Natural killer cell (primary cell): ENCODE data around the gene KRTAP5-6. TPM values are rescaled to one million over a fixed set of nuclear protein-coding genes. Genes with fewer than 3 reads are reported as not detected.
"Not testable (repeated sequence)": the region's sequence is repeated elsewhere in the genome, so short reads cannot be mapped to it uniquely, and the experiment has no call there.

ENCODE experiments used
- ATAC-seq, 3 donors: fragments of 150-1000 bp in 2 of 3; fragments of 200-7000 bp in 1 of 3; cut with Tn5 transposase; 1 replicate in 1 of 3; 2 replicates in 2 of 3; pipeline ENCODE4 v1.10.0; 2021; ENCODE audit warnings: mild to moderate bottlenecking in 2 of 3, moderate library complexity in 2 of 3
- DNase-seq, 2 donors: peaks; one replicate each; pipeline versions ENCODE4 v3.0.0 to v3.0.0-alpha.2; 2013 to 2021; ENCODE audit warnings: mixed read lengths in 1 of 2
- H3K27ac ChIP-seq: one replicate; pipeline ENCODE4 v1.5.1; 2013; ENCODE audit warnings: mild to moderate bottlenecking, low read length
- H3K27me3 ChIP-seq: one replicate; pipeline ENCODE4 v1.6.1; 2013; ENCODE audit warnings: low read length; ENCODE audit not compliant: control insufficient read depth, insufficient read depth
- H3K36me3 ChIP-seq: one replicate; pipeline ENCODE4 v1.6.1; 2013; ENCODE audit warnings: low read length; ENCODE audit not compliant: control insufficient read depth, insufficient read depth
- H3K4me1 ChIP-seq: one replicate; pipeline ENCODE4 v1.6.1; 2013; ENCODE audit warnings: low read length; ENCODE audit not compliant: control insufficient read depth, insufficient read depth
- H3K4me3 ChIP-seq: one replicate; pipeline ENCODE4 v1.5.1; 2013; ENCODE audit warnings: low read length
- H3K9me3 ChIP-seq: one replicate; pipeline ENCODE4 v1.6.1; 2013; ENCODE audit warnings: low read length; ENCODE audit not compliant: control insufficient read depth, insufficient read depth
- H3K27ac Mint-ChIP-seq, 2 donors: one replicate each; pipeline ENCODE4 v1.8.0; 2022; ENCODE audit warnings: mild to moderate bottlenecking in 2 of 2, mixed read lengths in 2 of 2, moderate library complexity in 1 of 2
- H3K27me3 Mint-ChIP-seq, 2 donors: one replicate each; pipeline ENCODE4 v1.8.0; 2022; ENCODE audit warnings: low read depth in 2 of 2, mixed read lengths in 2 of 2
- H3K36me3 Mint-ChIP-seq: one replicate; pipeline ENCODE4 v1.8.0; 2022; ENCODE audit warnings: mixed read lengths
- H3K4me1 Mint-ChIP-seq, 2 donors: one replicate each; pipeline ENCODE4 v1.8.0; 2022; ENCODE audit warnings: mixed read lengths in 2 of 2
- H3K4me3 Mint-ChIP-seq: one replicate; pipeline ENCODE4 v1.8.0; 2022; ENCODE audit warnings: mild to moderate bottlenecking, moderate library complexity, mixed read lengths
- H3K9me3 Mint-ChIP-seq, 2 donors: one replicate each; pipeline ENCODE4 v1.8.0; 2022; ENCODE audit warnings: mixed read lengths in 2 of 2
- CTCF ChIP-seq: fragments of 200-600 bp; IDR thresholded peaks from one replicate; pipeline ENCODE4 v1.8.0; 2022; ENCODE audit warnings: antibody characterized with exemption
- WGBS: methylation state at CpG from one replicate; pipeline ENCODE4 v1.1.7; 2013; ENCODE audit warnings: missing lambda C conversion rate; ENCODE audit not compliant: insufficient coverage; 5-methylcytosine and 5-hydroxymethylcytosine counted together
- intact Hi-C: fragments of 100-400 bp; cut with micrococcal nuclease; formaldehyde crosslinking; loops from one replicate; pipeline ENCODE4 v1.14.2; 2022
- total RNA-seq, 4 donors: library from RNA; stranded (reverse); fragments of 120-200 nt in 1 of 4; gene quantifications; one replicate each; pipeline versions ENCODE4 v1.2.3 to v1.2.4, GENCODE V29; 2013 to 2022

Gene KRTAP5-6
- total RNA-seq, 3 donors from 2014 or later (not counting 1 experiment from before 2014, with no cell fraction given) = not detected

- Mint-ChIP-seq H3K27ac (no peak overlapping the region), H3K9me3 (no peaks in the 10 kb centered on the region), H3K36me3 (no peaks in the 10 kb centered on the region), H3K4me1 (no peaks in the 10 kb centered on the region), H3K4me3 (no peak overlapping the region), H3K27me3 (peaks cover 31 to 45% of the 10 kb centered on the region in 2 donors)
- no peak for DNase-seq
- no peaks in the 10 kb centered on the region for H3K36me3 ChIP-seq
- no peaks in the 10 kb centered on the region for H3K9me3 ChIP-seq
- H3K27ac ChIP-seq = no peak overlapping the region
- TF ChIP-seq CTCF = no peak
- WGBS = 73% methylated on average over 10 of the region's 10 CpGs
- H3K4me1 ChIP-seq = no peaks in the 10 kb centered on the region
- H3K4me3 ChIP-seq = no peak overlapping the region
- ATAC-seq = no peak
- peaks cover 5% of the 10 kb centered on the region for H3K27me3 ChIP-seq
- intact Hi-C loops = no loop called here
Observed at GRCh38 chr11:1679881-1680280, 17.1 kb upstream of the KRTAP5-6 start.

DNA sequence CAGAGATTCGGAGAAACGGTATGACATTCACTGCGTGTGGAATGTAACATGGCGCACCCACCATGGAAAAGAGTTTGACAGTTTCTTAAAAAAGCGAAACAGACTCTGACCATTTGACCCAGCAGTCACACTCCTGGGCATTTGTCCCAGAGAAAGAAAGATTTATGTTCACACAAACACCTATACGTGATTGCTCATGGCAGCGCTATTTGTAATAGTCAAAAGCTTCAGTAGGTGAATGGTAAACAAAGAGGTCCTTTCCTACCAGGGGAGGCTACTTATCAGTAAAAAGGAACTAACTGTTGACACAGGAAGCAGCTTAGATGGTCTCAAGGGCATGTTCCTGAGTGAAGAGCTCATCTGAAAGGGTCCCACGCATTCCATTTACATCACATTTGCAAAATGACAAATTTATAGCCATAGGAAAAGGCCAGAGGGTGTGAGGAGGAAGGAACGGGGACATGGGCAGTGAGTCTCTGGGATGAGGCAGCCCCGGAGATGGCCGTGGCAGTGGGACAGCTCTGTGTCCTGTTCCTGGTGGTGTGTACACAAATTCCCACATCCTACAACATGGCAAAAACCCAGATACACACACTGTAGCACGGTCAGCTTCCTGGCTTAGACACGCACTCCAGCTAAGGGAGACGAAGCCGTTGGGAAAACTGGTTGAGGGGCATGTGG lies 14.6 kb upstream of the KRTAP5-6 start:
- no peak for ATAC-seq
- H3K4me1 Mint-ChIP-seq = no peaks in the 10 kb centered on the region
- WGBS = 63% methylated on average over 14 of the region's 15 CpGs

GRCh38 chr11:1683216-1683615 lies 13.8 kb upstream of the KRTAP5-6 start:
- 88% methylated on average over 17 of the region's 19 CpGs for WGBS
- H3K9me3 Mint-ChIP-seq, H3K27ac Mint-ChIP-seq, H3K36me3 ChIP-seq, intact Hi-C loops, H3K27ac ChIP-seq, ATAC-seq, H3K4me3 ChIP-seq, H3K4me1 Mint-ChIP-seq, DNase-seq, H3K4me1 ChIP-seq, H3K36me3 Mint-ChIP-seq, H3K27me3 ChIP-seq, H3K9me3 ChIP-seq, H3K4me3 Mint-ChIP-seq: not testable (repeated sequence)
- H3K27me3 Mint-ChIP-seq = peaks cover 12 to 21% of the 10 kb centered on the region in 2 donors

More for the DNA sequence above, 14.6 kb upstream of the KRTAP5-6 start:
- DNase-seq = no peak
- intact Hi-C loops = no loop called here
- H3K9me3 Mint-ChIP-seq = no peaks in the 10 kb centered on the region
- no peaks in the 10 kb centered on the region for H3K4me1 ChIP-seq
- H3K4me3 ChIP-seq = no peak overlapping the region
- TF ChIP-seq CTCF = no peak
- no peak overlapping the region for H3K27ac ChIP-seq
- H3K27me3 ChIP-seq = peaks cover under 1% of the 10 kb centered on the region
- H3K36me3 Mint-ChIP-seq = no peaks in the 10 kb centered on the region
- H3K9me3 ChIP-seq = no peaks in the 10 kb centered on the region
- H3K36me3 ChIP-seq = no peaks in the 10 kb centered on the region
- H3K27ac Mint-ChIP-seq = no peak overlapping the region
- H3K4me3 Mint-ChIP-seq = no peak overlapping the region
- peaks cover 16 to 21% of the 10 kb centered on the region in 2 donors for H3K27me3 Mint-ChIP-seq

DNA sequence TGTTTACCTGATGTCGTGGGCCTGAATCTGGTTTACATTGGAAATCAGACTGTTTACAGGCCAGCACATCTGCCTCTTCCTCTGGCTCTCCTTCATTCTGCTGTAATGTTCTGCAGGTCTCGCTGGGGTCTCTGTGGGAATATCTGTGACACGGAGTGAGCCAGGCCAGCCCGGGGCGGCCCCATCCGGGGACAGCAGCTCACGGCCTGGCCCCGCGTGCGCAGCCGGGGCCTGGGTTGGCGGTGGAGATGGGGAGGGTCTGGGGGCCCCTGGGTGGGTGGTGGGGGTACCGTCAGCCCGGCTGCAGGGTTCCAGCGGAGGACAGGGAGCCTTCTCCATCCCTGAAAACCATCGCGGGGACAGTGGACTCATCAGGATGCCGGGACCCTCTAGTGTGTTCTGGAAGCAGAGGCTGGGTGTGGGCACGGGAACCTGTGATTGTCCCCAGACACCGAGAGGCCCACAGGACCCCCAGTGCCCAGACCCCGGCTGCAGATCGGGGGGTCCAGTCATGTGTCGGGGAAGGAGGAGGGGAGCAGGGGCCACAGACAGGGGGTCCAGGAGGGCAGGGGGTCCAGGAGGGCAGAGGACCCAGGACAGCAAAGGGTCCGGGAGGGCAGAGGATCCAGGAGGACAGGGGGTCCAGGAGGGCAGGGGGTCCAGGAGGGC lies 13.0 kb upstream of the KRTAP5-6 start:
- H3K4me1 Mint-ChIP-seq, H3K9me3 Mint-ChIP-seq, H3K36me3 Mint-ChIP-seq, H3K27me3 ChIP-seq, intact Hi-C loops, DNase-seq, H3K27ac Mint-ChIP-seq, ATAC-seq, H3K4me3 ChIP-seq, H3K27ac ChIP-seq, H3K9me3 ChIP-seq, H3K4me3 Mint-ChIP-seq, H3K36me3 ChIP-seq: not testable (repeated sequence)
- H3K4me1 ChIP-seq = peaks cover 10% of the 10 kb centered on the region
- WGBS = no CpG with 5 or more reads among the region's 24 CpGs
- H3K27me3 Mint-ChIP-seq = peaks cover 10 to 24% of the 10 kb centered on the region in 2 donors

GRCh38 chr11:1684886-1685874 lies 11.8 kb upstream of the KRTAP5-6 start:
- Mint-ChIP-seq H3K27me3 (peaks cover 12 to 26% of the 10 kb centered on the region in 2 donors), H3K4me1 (peaks cover 9 to 18% of the 10 kb centered on the region in 2 donors)
- H3K9me3 ChIP-seq, H3K27me3 ChIP-seq, H3K4me3 ChIP-seq, ATAC-seq, H3K27ac Mint-ChIP-seq, intact Hi-C loops, H3K9me3 Mint-ChIP-seq, H3K36me3 Mint-ChIP-seq, DNase-seq, H3K4me3 Mint-ChIP-seq, H3K27ac ChIP-seq, H3K36me3 ChIP-seq: not testable (repeated sequence)
- 69% methylated on average over 11 of the region's 18 CpGs for WGBS
- H3K4me1 ChIP-seq = peaks cover 22% of the 10 kb centered on the region

DNA sequence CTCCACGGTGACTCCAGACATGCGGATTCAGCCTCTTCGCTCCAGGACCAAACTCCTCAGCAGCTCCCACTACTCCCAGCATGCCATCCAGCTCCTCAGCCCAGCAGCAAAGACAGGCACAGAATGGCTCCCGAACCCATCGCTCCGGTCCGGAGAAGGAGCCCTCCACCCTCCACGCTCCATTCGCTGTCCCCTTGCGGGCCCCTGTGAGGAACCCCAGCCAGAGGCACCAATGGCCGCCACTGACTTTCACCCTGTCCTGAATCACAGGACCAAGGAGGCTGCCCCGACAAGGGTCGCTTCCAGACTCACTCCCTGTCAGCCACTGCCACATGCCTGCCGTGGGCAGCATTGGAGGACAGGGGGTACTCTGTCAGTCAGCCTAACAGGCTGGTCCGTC lies 10.8 kb upstream of the KRTAP5-6 start:
- H3K36me3 ChIP-seq, ATAC-seq, DNase-seq, H3K27ac Mint-ChIP-seq, H3K27ac ChIP-seq, H3K9me3 ChIP-seq, H3K9me3 Mint-ChIP-seq, H3K36me3 Mint-ChIP-seq, H3K4me3 Mint-ChIP-seq, intact Hi-C loops, H3K4me3 ChIP-seq, H3K27me3 ChIP-seq: not testable (repeated sequence)
- peaks cover 32% of the 10 kb centered on the region for H3K4me1 ChIP-seq
- peaks cover 12 to 26% of the 10 kb centered on the region in 2 donors for H3K27me3 Mint-ChIP-seq
- WGBS = 77% methylated on average over 12 of the region's 15 CpGs
- peaks cover 19 to 26% of the 10 kb centered on the region in 2 donors for H3K4me1 Mint-ChIP-seq
